Erythroblast (primary cell): ENCODE measurements around the gene NOTCH2.
"Not testable (repeated sequence)": the region's sequence is repeated elsewhere in the genome, so short reads cannot be mapped to it uniquely, and the experiment has no call there.

ENCODE experiments used
- GATA1 ChIP-seq: IDR thresholded peaks from 2 replicates; pipeline ENCODE4 v1.6.1; 2011; ENCODE audit warnings: low read depth, mild to moderate bottlenecking, control low read depth, low read length, moderate library complexity
- POLR2A ChIP-seq: IDR thresholded peaks from 2 replicates; pipeline ENCODE4 v1.6.1; 2011; ENCODE audit warnings: mild to moderate bottlenecking, low read length

GRCh38 chr1:120092232-120093218 is 23.1 kb upstream of the NOTCH2 start:
- TF ChIP-seq POLR2A, GATA1: not testable (repeated sequence)
